IPS-NIHi7 (cell line): ENCODE data around the gene OR2A5.
"Not testable (repeated sequence)": the region's sequence is repeated elsewhere in the genome, so short reads cannot be mapped to it uniquely, and the experiment has no call there.

Source experiments
- DNase-seq: peaks from one replicate; pipeline ENCODE4 v3.0.0; 2012; ENCODE audit warnings: mixed read lengths; ENCODE audit errors: extremely low spot score

Gene OR2A5, protein sequence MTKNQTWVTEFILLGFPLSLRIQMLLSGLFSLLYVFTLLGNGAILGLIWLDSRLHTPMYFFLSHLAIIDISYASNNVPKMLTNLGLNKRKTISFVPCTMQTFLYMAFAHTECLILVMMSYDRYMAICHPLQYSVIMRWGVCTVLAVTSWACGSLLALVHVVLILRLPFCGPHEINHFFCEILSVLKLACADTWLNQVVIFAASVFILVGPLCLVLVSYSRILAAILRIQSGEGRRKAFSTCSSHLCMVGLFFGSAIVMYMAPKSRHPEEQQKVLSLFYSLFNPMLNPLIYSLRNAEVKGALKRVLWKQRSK

DNA sequence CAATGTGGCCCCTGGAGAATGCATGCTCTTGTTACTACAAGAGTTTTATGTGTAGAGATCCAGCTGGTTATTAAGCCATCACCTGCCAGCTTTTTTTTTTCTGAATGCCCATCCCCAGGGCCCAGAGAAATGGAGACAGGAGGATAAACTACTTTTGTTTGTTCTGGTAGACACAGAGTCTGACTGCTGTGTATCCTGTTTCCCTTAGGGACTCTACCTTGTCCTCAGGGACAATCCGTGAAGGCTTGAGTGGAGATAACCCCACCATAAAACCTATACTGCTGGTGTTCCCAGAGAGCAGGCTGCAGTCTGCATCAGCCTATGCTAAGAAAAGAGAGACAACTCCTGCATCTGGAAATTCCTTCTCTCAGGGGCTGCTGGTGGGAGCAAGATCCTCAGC, at the start of gene OR2A5:
Gene OR2A5 (plus strand): TSS at position 301 of the 400 bp plus-strand sequence. CDS start 1,454 bp downstream, outside the sequence.
- no peak for DNase-seq

DNA sequence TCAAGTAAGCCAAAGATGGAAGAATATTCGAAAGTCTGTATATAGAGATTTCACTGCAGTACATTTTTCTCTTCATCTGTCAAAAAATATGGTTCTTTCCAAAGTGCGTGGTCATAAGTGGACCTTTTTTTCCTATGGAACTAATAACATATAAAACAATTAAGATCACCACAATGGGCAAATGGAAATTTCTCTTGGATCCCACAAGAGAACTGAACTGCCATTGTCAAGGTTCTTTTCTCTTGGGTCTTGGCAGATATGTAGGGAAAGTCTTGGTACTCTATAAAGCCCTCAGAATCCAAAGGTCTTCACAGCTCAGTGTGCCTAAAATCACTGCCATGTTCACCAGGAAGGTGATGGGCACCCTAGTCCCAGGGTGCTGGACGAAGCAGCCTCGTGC, 48.7 kb upstream of the OR2A5 start, which contains the start of gene OR6B1:
Gene OR6B1 (plus strand): TSS at position 301 of the 400 bp plus-strand sequence. CDS start 3,677 bp downstream, outside the sequence.
- no peak for DNase-seq

DNA sequence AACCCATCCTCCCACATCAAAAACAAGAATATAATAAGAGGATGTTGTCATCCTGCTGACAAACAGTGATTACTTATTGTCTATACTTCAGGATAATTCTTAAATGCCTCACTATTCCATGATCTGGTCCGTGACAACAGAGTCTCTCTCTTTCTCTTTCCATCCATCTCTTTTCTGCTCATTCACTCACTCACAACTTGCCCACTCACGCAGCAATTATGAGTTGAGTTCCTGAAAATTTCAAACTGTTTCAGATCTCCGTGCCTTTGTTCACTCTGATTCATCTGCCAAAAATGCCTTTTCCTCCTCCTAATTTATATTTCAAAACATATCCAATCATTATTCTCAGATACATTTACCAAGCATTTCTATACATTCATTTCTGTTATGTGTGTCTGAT, 47.2 kb upstream of the OR2A5 start:
- no peak for DNase-seq

DNA sequence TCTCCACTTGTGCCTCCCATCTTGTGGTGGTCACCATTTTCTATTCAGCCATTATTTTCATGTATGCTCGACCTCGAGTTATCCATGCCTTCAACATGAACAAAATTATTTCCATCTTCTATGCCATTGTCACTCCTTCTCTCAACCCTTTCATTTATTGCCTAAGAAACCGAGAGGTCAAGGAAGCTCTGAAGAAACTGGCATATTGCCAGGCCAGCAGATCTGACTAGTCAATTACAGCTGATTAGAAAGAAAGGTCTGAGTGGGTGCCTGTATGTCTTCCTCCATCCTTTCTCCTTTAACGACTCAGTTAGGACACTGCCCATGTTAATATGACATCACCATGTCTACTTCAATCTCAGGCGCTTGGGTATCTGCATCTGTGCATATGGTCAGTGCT, 44.0 kb upstream of the OR2A5 start:
- no peak for DNase-seq

DNA sequence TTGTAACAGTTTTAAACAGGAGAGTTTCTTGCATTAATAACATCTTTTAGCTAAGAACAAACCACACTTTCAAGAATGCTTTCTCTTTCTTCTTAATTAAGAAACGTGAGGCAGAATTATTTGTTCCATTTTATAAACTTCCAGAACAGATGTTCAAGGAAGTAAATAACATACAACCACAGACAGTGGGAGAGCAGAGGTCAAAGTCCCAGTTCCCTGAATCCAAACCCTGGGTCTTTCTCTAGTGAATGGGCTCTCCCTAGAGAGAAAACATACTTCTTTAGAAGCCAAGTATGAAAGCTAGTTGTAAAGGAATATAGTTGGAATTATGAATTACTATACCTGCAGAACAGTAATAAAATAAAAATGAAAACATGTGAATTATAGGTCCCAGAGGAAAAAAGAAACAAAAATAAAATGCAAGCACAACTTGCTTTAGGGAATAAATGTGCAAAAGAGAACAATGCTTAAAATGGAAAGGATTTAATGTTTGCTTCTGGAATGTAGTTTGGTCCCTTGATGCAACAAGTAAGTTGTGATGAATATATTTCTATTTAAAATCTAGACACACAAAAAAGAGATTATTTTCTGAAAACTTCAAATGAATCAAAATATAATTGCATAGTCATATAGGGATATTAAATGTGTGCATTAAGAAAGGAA, 42.6 kb upstream of the OR2A5 start:
- DNase-seq, result no peak

DNA sequence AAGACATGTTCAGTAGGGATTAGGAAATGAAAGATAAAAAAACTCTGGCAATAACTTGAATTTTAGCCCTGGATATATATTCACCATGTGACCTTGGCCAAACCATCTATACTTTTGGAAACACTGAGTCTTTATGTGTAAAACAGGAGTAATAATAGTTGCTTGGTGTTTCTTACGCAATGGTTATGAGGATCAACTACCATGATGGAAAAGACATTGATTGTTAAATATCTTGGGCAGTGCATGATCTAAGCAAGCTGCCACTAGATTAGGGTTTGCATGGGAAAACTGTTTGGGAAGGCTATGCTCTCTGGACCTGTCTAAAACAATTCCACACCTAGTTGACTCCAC, 42.1 kb upstream of the OR2A5 start:
- DNase-seq, result no peak

DNA sequence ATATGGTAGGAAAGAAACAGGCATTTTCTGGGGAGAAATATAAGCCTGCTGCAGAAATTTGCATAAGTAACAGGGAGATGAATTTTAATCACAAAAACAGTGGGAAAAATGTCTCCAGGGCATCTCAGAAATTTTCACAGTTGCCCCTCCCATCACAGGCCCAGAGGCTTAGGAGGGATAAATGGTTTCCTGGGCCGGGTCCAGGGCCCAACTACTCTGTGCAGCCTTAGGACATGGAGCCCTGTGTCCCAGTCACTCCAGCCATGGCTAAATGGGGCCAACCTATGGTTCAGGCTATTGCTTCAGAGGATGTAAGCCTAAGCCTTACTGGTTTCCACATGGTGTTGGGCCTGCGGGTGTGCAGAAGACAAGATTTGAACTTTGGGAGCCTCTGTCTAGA, 39.4 kb upstream of the OR2A5 start:
- DNase-seq, result no peak

DNA sequence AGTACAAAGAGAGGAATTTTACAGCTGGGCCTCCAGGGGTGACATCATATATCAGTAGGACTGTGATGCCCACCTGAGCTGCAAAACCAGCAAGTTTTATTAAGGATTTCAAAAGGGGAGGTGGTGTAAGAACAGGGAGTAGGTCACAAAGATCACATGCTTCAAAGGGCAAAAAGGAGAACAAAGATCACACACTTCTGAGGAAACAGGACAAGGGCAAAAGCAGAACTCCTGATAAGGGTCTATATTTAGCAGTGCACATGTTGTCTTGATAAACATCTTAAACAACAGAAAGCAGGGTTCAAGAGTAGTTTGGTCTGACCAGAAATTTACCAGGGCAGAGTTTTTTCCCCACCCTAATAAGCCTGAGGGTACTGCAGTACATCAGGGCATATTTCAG, 38.7 kb upstream of the OR2A5 start:
- not testable (repeated sequence) for DNase-seq

DNA sequence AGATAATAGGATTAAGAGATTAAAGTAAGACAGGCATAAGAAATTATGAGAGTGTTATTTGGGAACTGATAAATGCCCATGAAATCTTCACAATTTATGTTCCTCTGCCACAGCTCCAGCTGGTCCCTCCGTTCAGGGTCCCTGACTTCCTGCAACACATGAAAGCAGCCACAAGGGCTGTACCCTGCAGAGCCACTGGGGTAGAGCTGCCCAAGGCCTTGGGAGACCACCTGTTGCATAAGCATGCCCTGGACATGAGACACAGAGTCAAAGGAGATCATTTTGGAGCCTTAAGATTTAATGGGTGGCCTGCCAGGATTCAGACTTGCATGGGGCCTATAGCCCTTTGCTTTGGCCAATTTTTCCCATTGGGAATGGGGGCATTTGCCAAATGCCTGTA, 37.9 kb upstream of the OR2A5 start:
- not testable (repeated sequence) for DNase-seq

DNA sequence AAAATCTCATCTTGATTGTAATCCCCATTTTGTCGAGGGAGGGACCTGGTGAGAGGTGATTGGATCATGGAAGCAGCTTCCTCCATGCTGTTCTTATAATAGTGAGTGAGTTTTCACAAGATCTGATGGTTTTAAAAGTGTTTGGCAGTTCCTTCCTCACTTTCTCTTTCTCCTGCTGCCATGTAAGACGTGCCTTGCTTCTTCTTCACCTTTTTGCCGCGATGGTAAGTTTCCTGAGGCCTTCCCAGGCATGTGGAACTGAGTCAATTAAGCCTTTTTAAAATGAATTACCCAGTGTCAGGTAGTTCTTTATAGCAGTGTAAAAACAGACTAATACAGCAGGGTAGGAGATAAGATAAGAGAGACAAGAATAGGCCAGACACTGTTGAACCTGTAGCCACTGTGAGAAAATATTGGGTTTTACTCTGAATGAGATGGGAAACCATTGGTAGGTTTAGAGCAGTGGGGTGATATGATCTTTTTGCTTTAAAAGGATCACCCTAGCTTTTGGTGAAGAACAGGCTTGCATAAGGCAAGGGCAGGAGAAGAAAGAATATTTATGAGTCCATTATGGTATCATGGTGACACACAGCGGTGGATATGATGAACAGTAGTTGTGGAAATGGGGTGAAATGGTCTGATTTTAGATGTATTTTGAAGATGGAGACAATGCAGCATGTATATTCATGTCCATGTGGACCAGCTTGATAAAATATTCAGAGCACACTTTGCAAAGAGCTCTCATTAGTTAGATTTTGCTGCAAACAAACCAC, 37.1 kb upstream of the OR2A5 start:
- DNase-seq, result no peak

DNA sequence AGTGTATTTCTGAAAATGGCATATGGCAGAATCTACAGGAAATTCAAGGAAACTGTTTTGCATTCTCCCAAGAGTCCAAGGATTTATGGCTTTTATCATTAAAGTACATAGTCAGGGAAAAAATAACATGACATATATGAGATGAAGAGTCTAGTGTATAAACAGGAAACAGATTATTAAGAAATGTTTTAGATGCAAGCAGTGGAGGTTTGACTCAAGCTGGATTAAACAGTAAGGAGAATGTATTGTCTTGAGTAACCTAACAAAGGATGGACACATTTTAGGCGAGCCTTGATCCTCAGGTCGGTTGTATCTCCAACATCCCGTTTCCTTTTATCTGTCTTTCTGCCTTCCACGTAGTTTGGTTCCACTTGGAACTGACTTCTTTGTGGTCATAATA, 30.7 kb upstream of the OR2A5 start:
- no peak for DNase-seq

DNA sequence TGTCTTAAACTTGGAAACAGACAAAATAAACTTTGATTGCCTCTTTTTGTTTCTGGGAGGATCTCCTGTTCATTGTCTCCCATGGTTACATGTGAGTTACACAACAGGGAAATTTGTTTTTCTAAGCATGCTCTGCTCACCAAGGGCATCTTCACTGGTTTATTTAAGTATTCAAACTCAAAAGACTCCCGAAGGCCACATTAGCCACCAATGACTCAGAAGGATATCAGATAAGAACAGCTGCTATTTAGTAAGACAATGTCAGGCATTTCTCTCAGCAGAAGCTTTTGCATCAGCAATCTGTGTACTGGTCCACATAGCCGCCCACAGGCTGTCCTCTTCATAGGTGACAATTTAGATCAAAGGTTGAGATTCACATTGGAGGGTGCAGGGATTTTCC, 29.3 kb upstream of the OR2A5 start:
- peak; percentile 26 for DNase-seq

DNA sequence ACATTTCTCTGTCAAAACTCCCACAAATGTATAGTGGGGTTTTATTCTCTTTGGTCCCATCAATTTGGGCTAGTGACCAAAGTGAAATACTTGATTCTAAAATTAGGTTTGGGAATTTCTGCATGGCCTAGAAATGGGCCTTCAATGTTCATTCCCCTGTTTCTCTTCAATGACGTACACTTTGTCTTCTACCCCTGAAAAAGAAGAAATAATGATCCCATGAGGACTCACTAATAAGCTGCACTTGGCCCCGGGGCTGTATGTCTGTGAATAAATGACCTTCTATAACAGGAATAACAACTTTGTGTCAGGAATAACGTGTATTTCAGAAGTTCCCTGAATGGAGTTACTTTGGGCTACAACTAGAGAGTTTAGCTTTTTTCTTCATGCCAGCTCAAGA, 28.4 kb upstream of the OR2A5 start:
- no peak for DNase-seq

DNA sequence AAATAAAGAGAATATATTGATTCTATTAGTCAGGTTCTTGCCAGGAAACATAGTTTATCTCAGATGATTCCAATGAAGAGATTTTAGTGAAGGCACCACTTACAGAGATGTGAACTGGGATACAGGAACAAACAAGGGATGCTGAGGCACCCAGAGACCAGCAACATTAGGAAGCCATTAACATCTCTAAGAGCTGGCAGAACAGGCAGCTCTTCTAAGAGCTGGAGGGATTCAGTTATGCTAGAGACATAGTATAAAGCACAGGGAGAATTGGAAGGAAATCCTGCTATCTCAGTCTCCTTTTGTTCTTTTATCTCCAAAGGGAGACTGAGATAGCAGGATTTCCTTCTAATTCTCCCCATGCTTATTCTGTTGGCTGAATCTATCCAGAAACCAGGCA, 26.6 kb upstream of the OR2A5 start:
- no peak for DNase-seq

DNA sequence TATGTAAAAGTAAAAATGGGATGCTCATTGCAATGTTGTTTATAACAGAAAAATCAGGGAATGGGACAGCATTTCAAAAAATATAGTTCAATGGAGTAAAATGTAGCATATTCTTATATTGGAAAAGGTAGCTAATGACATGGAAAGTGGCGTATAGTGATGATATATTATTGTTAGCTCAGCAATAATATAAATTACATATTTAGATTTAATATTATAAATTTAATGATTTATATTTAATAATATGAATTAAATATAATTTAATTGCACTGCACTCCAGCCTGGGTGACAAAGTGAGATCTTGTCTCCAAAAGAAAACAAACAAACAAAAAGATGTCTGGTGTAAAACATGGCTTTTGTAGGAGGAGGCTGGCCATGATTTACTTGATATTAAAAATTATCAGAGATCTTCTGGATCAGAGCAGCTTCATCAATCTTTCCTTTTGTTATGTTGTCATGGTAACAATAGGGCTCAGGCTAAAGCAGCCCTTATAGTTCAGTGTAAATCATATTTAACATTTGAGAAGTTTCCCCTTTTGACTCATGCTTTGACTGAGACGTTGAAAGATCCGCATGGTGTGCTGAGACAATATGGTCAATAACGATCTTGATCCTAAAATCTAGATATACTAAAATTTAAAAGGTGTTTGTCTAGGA, 25.4 kb upstream of the OR2A5 start:
- DNase-seq, result no peak

DNA sequence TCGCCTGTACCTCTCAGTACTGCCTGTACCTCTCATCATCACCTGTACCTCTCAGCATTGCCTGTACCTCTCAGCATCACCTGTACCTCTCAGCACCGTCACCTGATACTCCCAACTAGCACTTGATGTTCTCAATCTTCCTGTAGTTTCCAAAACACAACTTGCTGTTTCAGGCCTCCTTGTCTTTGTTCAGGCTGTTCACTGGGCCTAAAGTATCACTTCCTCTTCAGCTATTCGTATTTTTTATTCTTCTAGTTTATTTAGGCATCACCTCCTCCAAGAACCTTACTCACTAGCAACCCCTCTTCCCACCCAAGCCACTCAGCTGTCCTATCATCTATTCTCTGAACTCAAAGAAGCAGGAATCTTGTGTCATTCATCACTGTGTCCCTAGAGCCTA, 24.5 kb upstream of the OR2A5 start:
- DNase-seq, result no peak

DNA sequence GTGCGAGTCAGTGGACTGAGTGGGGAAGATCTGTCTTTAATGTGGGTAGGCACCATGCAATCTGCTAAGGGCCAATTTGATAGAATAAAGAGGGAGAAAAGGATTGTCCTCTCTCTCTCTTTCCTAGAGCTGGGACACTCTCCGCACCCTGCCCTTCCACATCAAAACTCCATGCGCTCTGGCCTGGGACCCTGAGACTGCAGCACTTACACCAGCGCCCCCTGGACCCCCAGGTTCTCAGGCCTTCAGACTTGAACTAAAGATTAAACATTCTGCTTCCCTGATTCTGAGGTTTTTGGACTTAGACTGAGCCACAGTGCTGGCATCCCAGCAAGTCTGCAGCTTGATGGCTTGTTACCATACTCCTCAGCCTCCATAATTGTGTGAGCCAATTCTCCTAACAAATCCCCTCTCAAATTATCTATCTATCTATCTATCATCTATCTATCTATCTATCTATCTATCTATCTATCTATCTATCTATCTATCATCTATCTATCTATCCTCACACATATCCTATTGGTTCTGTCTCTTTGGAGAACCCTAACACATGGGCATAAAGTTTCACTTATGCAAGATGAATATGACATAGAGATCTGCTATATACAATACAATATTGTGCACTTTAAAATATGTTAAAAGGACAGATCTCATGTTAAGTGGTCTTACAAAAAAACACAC, 22.4 kb upstream of the OR2A5 start:
- DNase-seq, result no peak

DNA sequence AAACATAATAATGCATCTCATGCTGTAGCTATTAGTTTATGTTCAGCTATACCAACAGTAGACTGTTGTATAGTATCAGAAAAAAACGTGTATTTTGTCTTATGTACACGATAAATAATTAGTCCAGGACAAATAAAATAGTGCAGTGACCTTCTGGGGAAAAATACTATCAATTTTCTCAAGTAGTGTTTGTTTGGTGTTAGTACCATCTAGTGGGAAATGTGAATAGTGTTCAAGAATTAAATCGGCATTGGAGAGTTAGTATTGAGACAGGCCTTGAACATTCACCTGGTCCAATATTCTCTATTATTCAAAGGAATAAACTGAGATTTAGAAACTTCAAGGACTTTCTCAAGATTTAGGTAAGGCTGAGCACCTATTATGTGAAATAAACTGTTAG, 21.7 kb upstream of the OR2A5 start:
- no peak for DNase-seq

DNA sequence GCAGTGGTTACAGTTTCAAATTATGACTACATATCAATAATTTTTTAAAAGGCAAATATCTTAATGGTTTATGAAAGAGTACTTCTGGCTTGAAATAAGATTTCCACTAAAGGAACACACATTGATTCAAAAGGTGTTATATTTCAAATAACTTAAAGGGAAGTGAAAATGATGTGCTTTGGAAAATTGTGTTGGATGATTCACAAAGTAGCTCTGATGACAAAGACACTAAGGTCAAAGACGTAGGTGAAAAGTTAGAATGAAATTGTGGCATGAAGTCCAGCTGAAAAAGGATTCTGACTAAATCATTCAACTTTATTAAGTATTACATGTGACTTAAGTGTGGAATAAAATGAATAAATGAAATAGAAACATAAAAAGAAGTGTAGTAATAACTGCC, 20.8 kb upstream of the OR2A5 start:
- DNase-seq, result no peak

DNA sequence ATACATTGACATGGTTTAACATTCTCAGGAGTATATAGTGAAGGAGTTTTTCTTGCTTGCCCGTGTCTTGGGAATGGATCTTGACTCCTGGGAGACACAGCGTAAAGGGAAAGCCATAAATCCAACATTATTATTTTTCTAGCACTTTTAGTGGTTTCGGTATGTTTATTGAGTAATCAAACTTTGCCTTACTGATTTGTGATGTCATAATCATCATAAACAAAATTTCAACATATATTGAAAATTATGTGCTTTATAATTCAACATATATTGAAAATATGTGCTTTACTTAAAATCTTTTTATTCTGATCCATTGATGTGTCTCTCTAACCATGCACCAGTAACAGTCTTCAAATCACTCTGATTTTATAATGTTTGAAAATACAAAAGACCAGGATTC, 20.2 kb upstream of the OR2A5 start:
- DNase-seq, result no peak

DNA sequence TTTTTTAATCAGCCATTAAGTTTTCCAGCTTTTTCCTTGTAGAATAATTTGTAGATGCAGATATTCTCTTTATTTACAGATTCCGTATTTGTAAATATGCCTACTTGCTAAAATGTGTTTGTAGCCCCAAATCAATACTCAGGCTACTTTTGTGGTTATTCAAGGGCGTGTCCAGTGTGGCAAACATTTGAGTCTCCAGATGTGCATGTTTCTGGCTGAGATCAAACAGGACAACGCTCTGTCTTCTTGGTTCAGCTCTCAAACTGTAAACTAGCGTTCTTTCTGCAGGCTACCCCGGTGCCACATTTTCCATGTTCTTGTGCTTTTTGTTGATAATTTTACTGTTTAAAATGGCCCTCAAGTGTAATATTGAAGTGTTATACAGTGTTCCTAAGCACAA, 16.2 kb upstream of the OR2A5 start:
- DNase-seq, result no peak
